SK-N-SH (cell line): ENCODE measurements around the gene LRP5. TPM values are rescaled to one million over a fixed set of nuclear protein-coding genes. Genes with fewer than 3 reads are reported as not detected.

Experiments used
- CTCF ChIA-PET: fragments of 300-600, 350-600 bp; formaldehyde crosslinking; extraction: SDS; loops from one replicate; lab custom pipeline; 2021; lab: Yijun Ruan, JAX
- POLR2A ChIA-PET: fragments of 350-600 bp; sonication (Branson Sonifier 250); formaldehyde crosslinking; extraction: SDS; loops from one replicate; lab custom pipeline; 2020; ENCODE audit warnings: antibody characterized with exemption, inconsistent platforms; lab: Yijun Ruan, JAX
- DNase-seq: peaks from one replicate; pipeline ENCODE4 v3.0.0; 2012
- H2AFZ ChIP-seq: fragments of 200-600 bp; sonication (generic); 2 replicates; pipeline ENCODE4 v1.8.1; 2016; ENCODE audit warnings: antibody characterized with exemption, mild to moderate bottlenecking, low read depth
- H3F3A ChIP-seq: fragments of 200-600 bp; sonication (generic); replicated peaks from 2 replicates; pipeline ENCODE3; 2016; ENCODE audit warnings: antibody characterized with exemption, mild to moderate bottlenecking; ENCODE audit not compliant: insufficient read depth
- H3K27ac ChIP-seq, 2 experiments: fragments of 200-500 bp in 1 of 2; fragments of 200-600 bp in 1 of 2; sonication (Bioruptor generic) in 1 of 2; sonication (generic), shearing (Covaris generic) in 1 of 2; 2 replicates each; pipeline versions ENCODE4 v1.5.1 to v1.6.1; 2014 to 2016; ENCODE audit warnings: low read depth in 2 of 2, inconsistent platforms in 1 of 2, low read length in 1 of 2, mild to moderate bottlenecking in 1 of 2, mixed read lengths in 1 of 2
- H3K27me3 ChIP-seq: fragments of 200-600 bp; sonication (generic), shearing (Covaris generic); 2 replicates; pipeline ENCODE4 v1.6.1; 2016; ENCODE audit warnings: mixed run types; ENCODE audit not compliant: insufficient read depth
- H3K36me3 ChIP-seq, 2 experiments: fragments of 200-500 bp in 1 of 2; fragments of 200-600 bp in 1 of 2; sonication (Bioruptor generic) in 1 of 2; sonication (generic) in 1 of 2; replicated peaks in 1 of 2; 2 replicates each; pipeline versions ENCODE3 to v1.5.1; 2014 to 2016; ENCODE audit warnings: low read length in 1 of 2, mild to moderate bottlenecking in 1 of 2; ENCODE audit not compliant: insufficient read depth in 2 of 2, control insufficient read depth in 1 of 2
- H3K4me1 ChIP-seq, 2 experiments: fragments of 200-500 bp in 1 of 2; fragments of 200-600 bp in 1 of 2; sonication (Bioruptor generic) in 1 of 2; sonication (generic), shearing (Covaris generic) in 1 of 2; 2 replicates each; pipeline versions ENCODE4 v1.5.1 to v1.6.1; 2014 to 2016; ENCODE audit warnings: low read depth in 1 of 2, low read length in 1 of 2, mixed run types in 1 of 2; ENCODE audit not compliant: insufficient read depth in 2 of 2, control insufficient read depth in 1 of 2
- H3K4me2 ChIP-seq: fragments of 200-600 bp; sonication (generic), shearing (Covaris generic); 2 replicates; pipeline ENCODE4 v1.6.1; 2017; ENCODE audit warnings: mixed run types
- H3K4me3 ChIP-seq, 2 experiments: fragments of 200-500 bp in 1 of 2; fragments of 200-600 bp in 1 of 2; sonication (Bioruptor generic) in 1 of 2; sonication (generic), shearing (Covaris generic) in 1 of 2; 2 replicates each; pipeline versions ENCODE4 v1.5.1 to v1.8.1; 2014 to 2016; ENCODE audit warnings: low read depth in 2 of 2, inconsistent platforms in 1 of 2, low read length in 1 of 2, mild to moderate bottlenecking in 1 of 2, mixed read lengths in 1 of 2, moderate library complexity in 1 of 2
- H3K79me2 ChIP-seq: fragments of 200-600 bp; sonication (generic); 2 replicates; pipeline ENCODE4 v1.8.1; 2017; ENCODE audit warnings: mild to moderate bottlenecking; ENCODE audit not compliant: insufficient read depth
- H3K9ac ChIP-seq: fragments of 200-600 bp; sonication (generic); 2 replicates; pipeline ENCODE4 v1.6.1; 2017; ENCODE audit warnings: mixed run types
- H3K9me2 ChIP-seq: fragments of 200-600 bp; sonication (generic); 2 replicates; pipeline ENCODE4 v1.6.1; 2017; ENCODE audit warnings: mixed run types
- H3K9me3 ChIP-seq: fragments of 200-600 bp; sonication (generic); 2 replicates; pipeline ENCODE4 v1.6.1; 2017; ENCODE audit warnings: mixed run types, mild to moderate bottlenecking, moderate library complexity
- H4K20me1 ChIP-seq: fragments of 200-600 bp; sonication (generic); 2 replicates; pipeline ENCODE4 v1.6.1; 2017; ENCODE audit warnings: mild to moderate bottlenecking, mixed run types; ENCODE audit not compliant: insufficient read depth
- FOSL2 ChIP-seq: IDR thresholded peaks from 2 replicates; pipeline ENCODE4 v1.4.0; 2012; ENCODE audit warnings: low read depth, mild to moderate bottlenecking, moderate library complexity, borderline replicate concordance
- GABPA ChIP-seq: IDR thresholded peaks from 2 replicates; pipeline ENCODE4 v1.4.0; 2012; ENCODE audit warnings: low read depth, mild to moderate bottlenecking
- NFIC ChIP-seq: IDR thresholded peaks from 2 replicates; pipeline ENCODE4 v1.4.0; 2012; ENCODE audit warnings: borderline replicate concordance
- RCOR1 ChIP-seq: fragments of 150-350 bp; IDR thresholded peaks from 2 replicates; pipeline ENCODE4 v1.6.1; 2017; ENCODE audit warnings: antibody characterized with exemption, low read length
- WGBS: methylation state at CpG from one replicate; pipeline ENCODE4 v1.1.6; 2017; ENCODE audit warnings: low lambda C conversion rate; 5-methylcytosine and 5-hydroxymethylcytosine counted together
- polyA plus RNA-seq, 3 experiments: library from polyadenylated mRNA; depleted of rRNA; stranded (reverse); fragments of >200 nt; gene quantifications; 2 replicates each; pipeline ENCODE4 v1.2.3, GENCODE V29; 2012
- TF ChIP-seq, protein P1 (sequence below): IDR thresholded peaks from 2 replicates; pipeline ENCODE4 v1.6.1; 2012; ENCODE audit warnings: mild to moderate bottlenecking, low read depth, low read length, moderate library complexity
- TF ChIP-seq, protein P2 (sequence below): fragments of 150-350 bp; IDR thresholded peaks from 2 replicates; pipeline ENCODE4 v1.6.1; 2016; ENCODE audit warnings: mild to moderate bottlenecking, low read depth, low read length

Gene LRP5
- polyA plus RNA-seq, 1 of the 3 experiments (the other 2 are of a cell fraction), result 15.0 TPM

DNA sequence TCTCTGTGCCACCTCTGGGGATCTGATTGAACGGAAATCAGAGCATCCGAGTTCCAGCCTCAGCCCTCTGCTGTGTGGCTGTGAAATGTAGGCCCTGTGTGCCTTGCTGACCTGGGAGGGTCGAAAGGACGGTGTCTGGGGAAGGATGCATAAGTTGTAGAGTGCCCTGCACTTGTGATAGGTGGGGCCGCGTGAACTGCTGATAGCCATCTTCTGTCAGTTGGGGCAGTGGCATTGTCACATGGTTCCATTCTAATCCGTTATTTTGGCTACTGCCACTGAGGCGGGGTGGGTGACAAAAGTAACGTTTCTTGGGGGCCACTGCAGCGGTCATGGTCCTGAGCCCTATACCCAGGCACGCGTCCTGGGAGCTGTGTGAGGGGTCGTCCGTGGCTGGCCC lies 63.4 kb downstream of the LRP5 start:
- no peaks in the 10 kb centered on the region for H3F3A ChIP-seq
- no peak for TF ChIP-seq FOSL2
- POLR2A ChIA-PET, result no interaction called here
- no peaks in the 10 kb centered on the region for H3K9me3 ChIP-seq
- 95% methylated on average over 13 of the region's 14 CpGs for WGBS
- no peaks in the 10 kb centered on the region for H3K79me2 ChIP-seq
- no peak overlapping the region for H3K4me2 ChIP-seq
- H3K9ac ChIP-seq, result no peak overlapping the region
- peaks cover 23 to 79% of the 10 kb centered on the region in 2 experiments for H3K4me1 ChIP-seq
- DNase-seq, result no peak
- H3K4me3 ChIP-seq, result no peak overlapping the region
- no peaks in the 10 kb centered on the region for H4K20me1 ChIP-seq
- no peak overlapping the region for H2AFZ ChIP-seq
- no peaks in the 10 kb centered on the region for H3K27me3 ChIP-seq
- H3K27ac ChIP-seq, result peak overlapping the region in 1 of 2 experiments; percentile 100; a peak in 2 of 4 replicates
- H3K36me3 ChIP-seq, result no peaks in the 10 kb centered on the region
- H3K9me2 ChIP-seq, result no peaks in the 10 kb centered on the region
- CTCF ChIA-PET, result interaction anchor here (0.7 to 5.4 kb wide), 4 partner anchors 9 to 118 kb away, joined by 4 to 34 read pairs (median 8); no protein-coding TSS in a partner anchor

DNA sequence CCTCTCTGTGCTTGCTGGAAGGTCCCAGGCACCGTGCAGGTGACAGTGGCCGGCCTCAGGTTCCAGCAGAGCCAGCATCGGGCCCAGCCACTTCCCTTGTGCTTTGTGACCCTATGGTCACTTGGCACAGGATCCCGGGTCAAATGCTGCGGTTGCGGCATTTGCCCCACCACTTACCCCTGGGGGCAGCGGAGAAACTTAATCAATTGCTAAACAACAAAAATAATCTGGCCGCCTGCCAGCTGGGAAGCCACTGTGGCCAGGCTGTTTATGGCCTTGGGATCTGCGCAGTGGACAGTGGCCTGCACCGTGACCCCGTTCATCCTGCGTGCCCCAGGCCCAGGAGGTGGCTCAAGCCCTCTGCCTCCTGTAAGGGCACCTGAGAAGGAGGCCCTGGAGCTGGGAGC lies 65.0 kb downstream of the LRP5 start:
- Histone ChIP-seq H3K9me2 (no peaks in the 10 kb centered on the region), H4K20me1 (no peaks in the 10 kb centered on the region), H3K9me3 (no peaks in the 10 kb centered on the region), H3K4me1 (peaks cover 23 to 74% of the 10 kb centered on the region in 2 experiments), H3K4me3 (no peak overlapping the region), H2AFZ (no peak overlapping the region), H3K36me3 (no peaks in the 10 kb centered on the region), H3K9ac (no peak overlapping the region), H3F3A (no peaks in the 10 kb centered on the region), H3K27ac (peak overlapping the region in 1 of 2 experiments; percentile 100; a peak in 1 of 4 replicates), H3K79me2 (no peaks in the 10 kb centered on the region), H3K27me3 (no peaks in the 10 kb centered on the region), H3K4me2 (no peak overlapping the region)
- TF ChIP-seq FOSL2, result no peak
- TF ChIP-seq, protein P1, sequence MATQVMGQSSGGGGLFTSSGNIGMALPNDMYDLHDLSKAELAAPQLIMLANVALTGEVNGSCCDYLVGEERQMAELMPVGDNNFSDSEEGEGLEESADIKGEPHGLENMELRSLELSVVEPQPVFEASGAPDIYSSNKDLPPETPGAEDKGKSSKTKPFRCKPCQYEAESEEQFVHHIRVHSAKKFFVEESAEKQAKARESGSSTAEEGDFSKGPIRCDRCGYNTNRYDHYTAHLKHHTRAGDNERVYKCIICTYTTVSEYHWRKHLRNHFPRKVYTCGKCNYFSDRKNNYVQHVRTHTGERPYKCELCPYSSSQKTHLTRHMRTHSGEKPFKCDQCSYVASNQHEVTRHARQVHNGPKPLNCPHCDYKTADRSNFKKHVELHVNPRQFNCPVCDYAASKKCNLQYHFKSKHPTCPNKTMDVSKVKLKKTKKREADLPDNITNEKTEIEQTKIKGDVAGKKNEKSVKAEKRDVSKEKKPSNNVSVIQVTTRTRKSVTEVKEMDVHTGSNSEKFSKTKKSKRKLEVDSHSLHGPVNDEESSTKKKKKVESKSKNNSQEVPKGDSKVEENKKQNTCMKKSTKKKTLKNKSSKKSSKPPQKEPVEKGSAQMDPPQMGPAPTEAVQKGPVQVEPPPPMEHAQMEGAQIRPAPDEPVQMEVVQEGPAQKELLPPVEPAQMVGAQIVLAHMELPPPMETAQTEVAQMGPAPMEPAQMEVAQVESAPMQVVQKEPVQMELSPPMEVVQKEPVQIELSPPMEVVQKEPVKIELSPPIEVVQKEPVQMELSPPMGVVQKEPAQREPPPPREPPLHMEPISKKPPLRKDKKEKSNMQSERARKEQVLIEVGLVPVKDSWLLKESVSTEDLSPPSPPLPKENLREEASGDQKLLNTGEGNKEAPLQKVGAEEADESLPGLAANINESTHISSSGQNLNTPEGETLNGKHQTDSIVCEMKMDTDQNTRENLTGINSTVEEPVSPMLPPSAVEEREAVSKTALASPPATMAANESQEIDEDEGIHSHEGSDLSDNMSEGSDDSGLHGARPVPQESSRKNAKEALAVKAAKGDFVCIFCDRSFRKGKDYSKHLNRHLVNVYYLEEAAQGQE, result no peak
- no peak for TF ChIP-seq GABPA
- TF ChIP-seq, protein P2, sequence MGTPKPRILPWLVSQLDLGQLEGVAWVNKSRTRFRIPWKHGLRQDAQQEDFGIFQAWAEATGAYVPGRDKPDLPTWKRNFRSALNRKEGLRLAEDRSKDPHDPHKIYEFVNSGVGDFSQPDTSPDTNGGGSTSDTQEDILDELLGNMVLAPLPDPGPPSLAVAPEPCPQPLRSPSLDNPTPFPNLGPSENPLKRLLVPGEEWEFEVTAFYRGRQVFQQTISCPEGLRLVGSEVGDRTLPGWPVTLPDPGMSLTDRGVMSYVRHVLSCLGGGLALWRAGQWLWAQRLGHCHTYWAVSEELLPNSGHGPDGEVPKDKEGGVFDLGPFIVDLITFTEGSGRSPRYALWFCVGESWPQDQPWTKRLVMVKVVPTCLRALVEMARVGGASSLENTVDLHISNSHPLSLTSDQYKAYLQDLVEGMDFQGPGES, result no peak
- no peak for TF ChIP-seq NFIC
- TF ChIP-seq RCOR1, result no peak
- POLR2A ChIA-PET, result interaction anchor here (1.2 kb wide), 1 partner anchor 63 kb away, joined by 4 read pairs; no protein-coding TSS in a partner anchor
- 87% methylated on average over 7 of the region's 12 CpGs for WGBS
- peak; percentile 59 for DNase-seq
- CTCF ChIA-PET, result interaction anchor here (1.2 to 2.2 kb wide), 3 partner anchors 67 to 120 kb away, joined by 4 to 9 read pairs (median 5); no protein-coding TSS in a partner anchor
